ENCODE data around the gene BHMT.
"Not testable (repeated sequence)": the region's sequence is repeated elsewhere in the genome, so short reads cannot be mapped to it uniquely, and the experiment has no call there.

Gene BHMT

GRCh38 chr5:79112703-79113058, 1.1 kb downstream of the BHMT start:
- no peak for DNase-seq

- no peak for DNase-seq
Observed at GRCh38 chr5:79119486-79119885, 7.9 kb downstream of the BHMT start.

- DNase-seq, result no peak
Observed at GRCh38 chr5:79120221-79120620, 8.6 kb downstream of the BHMT start.

DNA sequence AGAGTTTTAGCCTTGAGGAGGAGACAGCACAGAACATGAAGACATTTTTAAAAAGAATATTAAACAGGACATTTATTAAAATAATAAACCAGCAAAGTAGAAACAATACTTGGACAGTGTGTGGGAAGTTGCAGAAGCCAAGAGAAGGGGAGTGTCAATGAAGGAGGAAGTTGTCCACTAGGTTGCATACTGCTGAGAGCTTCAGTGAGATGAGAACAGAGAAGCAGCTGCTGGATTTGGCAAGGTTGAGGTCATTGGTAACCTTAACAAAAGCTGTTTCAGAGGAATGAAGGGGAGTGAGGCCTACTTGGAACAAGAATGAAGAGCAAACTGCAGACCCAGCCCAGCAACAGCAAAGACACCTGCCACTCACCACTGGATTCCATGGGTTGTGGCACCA, 11.4 kb downstream of the BHMT start:
- DNase-seq, result no peak

DNA sequence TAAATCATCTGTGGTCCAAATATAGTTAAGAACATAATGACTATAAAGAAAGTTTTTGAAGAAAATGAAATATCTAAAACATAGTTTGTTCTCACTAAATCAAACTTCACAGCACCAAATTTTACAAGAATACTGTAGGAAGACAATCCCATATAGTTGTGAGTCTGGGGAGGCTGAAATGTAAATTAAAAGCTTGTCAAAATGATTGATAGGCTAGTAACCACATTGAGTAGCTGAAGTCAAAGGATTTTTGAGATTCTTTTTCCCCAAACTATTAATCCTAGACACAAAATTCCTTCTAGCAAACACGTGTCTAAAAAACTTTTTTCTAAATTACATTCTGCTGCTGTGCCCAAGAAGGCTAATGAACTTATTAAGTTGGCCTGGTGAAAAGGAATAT, 13.0 kb downstream of the BHMT start:
- no peak for DNase-seq

DNA sequence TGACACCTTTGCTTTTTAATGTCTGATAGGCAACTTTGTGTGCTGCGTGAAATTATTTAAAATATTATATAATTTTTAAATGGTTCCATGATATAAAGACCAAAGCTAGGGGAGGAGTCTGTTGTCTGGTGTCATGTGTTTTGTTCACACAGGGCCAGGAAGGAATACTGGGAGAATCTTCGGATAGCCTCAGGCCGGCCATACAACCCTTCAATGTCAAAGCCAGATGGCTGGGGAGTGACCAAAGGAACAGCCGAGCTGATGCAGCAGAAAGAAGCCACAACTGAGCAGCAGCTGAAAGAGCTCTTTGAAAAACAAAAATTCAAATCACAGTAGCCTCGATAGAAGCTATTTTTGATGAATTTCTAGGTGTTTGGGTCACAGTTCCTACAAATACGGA, 19.2 kb downstream of the BHMT start:
- no peak for DNase-seq

DNA sequence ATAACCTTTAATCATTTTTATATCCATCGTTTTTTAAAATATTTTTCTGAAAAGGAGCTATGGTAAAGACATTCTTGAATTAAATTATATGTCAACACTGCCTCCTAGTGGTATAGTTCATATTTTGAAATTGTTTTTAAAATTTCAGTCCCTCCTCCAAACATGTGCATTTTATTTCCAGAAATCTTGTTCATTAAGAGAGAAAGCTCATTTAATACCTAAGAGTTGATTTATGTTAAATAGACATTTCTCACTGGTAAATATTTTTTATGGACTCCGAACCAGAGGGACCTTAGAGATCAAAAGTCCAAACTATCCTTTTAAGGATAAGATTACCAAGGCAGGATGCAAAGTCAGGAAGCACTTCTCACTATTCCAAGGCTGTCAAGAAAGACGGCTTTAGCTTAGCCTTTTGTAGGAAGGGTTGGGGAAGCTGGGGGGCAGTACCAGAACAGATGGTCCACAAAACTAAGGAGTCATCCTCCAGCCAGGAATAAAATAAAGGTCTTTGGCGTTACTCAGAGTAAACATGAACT, 21.6 kb downstream of the BHMT start:
- peak; percentile 35 for DNase-seq

DNA sequence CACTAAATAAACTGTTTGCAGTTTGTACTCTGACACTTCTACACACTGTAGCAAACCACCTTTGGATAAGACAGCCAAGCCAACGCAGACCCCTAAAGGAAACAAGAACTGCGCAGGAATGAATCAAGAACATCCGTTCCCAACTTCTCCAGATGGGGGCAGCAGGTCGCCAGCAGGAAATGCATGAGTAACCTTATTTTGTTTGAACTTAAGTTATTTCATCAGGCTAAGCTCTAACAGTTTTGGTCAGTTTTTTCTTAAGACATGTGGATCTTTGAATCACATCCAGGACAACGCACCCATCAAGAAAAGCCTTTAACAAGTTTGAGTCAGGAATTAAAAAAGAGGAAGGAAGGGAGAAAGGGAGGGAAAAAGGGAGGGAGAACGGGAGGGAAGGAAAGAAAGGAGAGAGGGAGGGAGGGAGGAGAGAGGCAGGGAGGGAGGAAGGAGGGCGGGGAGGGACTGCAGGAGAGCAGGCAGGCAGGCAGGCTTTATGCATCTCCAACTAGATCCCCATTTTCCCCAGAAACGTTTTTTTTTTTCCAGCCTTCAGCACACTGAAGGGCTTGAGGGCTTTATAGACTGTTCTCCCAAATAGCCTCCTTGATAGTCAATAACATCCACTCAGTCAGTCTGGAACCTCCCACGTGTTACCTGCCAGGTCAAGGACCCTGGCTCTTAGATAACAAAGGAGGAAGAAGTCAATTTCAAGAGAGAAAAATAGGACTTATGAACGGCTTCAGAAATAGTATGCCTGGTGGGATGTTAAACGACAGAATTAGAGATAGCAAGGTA, 22.2 kb downstream of the BHMT start:
- DNase-seq, result peak; percentile 67

DNA sequence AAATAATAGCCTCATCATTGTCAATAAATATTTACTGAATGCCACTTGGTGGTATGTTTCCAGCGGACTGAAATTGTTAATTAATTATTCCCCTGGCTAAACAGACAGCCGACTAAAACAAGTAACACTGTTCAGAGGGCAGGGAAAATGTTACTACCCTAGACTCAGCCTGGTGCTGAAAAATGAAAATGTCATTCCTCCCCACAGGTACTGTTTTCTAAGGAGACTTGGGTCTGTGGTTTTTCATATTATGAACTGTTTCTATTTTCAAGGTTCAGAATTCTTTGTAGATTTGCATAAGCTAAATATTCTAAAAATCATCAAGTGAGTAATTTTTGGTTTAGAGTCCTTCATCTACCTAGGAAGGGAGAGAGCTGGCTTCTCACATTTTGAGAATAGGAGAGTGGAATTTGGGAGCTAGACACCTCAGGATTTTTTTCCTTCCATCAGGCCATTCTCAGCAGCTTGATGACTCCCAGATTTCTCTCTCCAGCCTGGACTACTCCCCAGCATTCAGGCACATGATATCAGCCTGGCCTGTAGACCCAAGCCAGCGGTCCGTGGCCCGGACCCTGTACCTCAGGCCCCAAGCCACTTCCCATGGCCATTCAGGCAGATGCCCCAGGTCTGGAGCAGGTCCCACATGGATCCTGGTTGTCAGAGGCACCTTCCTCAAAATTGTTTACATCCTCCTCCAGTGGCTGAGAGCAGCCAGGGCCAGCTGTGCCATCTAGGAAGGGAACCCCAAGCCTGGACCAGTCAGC, 24.4 kb downstream of the BHMT start:
- no peak for DNase-seq

DNA sequence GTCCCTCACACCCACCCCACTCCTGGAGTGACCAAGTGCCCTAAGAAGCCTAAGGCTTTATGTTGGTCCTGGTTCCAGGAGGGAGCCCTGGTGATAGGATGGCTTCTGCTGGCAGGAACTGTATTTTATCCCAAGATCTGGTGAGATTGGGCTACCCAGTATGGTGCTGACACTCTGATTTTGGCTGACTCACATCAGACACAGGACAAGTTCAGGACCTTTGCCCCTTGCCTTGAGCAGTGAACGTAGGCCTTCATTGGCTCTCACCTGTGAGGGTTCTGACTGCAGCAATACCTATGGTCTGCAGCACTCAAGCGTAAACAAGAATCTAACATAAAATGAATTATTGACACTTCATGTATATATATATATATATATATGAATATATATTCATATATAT, 25.0 kb downstream of the BHMT start:
- DNase-seq, result no peak

DNA sequence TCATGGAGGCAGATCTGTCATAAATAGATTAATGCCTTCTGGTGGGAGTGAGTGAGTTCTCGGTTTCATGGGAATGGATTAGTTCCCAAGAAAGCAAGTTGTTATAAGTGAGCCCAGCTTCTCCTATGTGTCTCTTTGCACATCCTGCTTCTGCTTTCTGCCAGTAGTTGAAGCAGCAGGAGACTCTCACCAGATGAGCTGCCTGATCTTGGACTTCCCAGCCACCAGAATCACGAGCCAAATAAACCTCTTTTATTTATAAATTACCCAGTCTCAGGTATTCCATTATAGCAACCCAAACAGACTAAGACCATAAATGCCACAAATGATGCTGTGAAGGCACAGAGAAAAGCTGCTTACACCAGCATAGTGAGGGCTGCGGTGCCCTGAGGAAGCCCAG, 28.9 kb downstream of the BHMT start:
- DNase-seq, result no peak

DNA sequence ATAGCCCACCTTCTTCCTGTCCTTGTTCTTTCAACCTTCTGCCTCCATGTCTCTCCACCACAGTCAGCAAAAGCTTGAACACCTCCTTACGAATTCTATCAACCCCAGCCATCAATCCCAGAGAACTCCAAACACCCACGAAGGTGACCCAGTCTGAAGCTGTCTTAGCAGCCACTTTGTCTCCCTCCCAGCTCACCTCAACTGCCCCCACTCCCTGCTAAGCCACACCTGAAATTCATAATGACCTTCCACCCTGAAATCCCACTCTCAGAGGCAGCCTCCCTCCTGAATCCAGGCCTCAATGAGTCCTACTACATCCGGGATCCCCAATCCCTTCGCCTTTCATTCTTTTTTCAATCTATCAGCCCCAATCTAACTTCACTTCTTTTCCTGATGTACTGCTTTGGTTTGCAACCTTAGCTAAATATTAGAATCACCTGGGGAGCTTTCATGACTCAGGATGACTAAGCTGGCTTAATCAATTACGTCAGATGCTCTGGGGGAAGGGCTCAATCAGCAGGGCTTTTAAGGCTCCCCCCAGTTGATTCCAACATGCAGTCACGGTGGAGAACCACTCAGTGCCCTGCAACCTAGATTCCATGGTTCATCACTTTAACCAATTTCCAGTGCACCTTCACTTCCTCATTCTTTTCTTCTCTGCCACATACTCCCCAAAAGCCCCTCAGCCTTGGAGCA, 32.2 kb downstream of the BHMT start:
- no peak for DNase-seq

- no peak for DNase-seq
Observed at GRCh38 chr5:79147076-79147475, 35.5 kb downstream of the BHMT start.

GRCh38 chr5:79149433-79149832, 37.8 kb downstream of the BHMT start:
- DNase-seq, result no peak

- DNase-seq, result no peak
Observed at GRCh38 chr5:79151942-79152671, 40.5 kb downstream of the BHMT start.

- DNase-seq, result no peak
Observed at GRCh38 chr5:79157305-79157704, 45.7 kb downstream of the BHMT start.

DNA sequence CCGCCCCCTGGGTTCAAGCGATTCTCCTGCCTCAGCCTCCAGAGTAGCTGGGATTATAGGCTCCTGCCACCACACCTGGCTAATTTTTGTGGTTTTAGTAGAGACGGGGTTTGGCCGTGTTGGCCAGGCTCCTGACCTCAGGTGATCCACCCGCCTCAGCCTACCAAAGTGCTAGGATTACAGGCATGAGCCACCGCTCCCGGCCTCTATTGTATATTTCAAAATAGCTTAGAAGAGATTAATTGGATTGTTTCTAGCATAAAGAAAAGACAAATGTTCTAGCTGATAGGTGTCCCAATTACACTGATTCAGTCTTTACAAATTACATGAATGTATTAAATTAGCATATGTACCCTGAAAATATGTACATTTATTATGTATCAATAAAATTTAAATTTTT, 50.0 kb downstream of the BHMT start:
- not testable (repeated sequence) for DNase-seq

- no peak for DNase-seq
Observed at GRCh38 chr5:79168031-79168430, 56.4 kb downstream of the BHMT start.

- no peak for DNase-seq
Observed at GRCh38 chr5:79170661-79171060, 59.1 kb downstream of the BHMT start.

- DNase-seq, result no peak
Observed at GRCh38 chr5:79171635-79172245, 60.1 kb downstream of the BHMT start.

DNA sequence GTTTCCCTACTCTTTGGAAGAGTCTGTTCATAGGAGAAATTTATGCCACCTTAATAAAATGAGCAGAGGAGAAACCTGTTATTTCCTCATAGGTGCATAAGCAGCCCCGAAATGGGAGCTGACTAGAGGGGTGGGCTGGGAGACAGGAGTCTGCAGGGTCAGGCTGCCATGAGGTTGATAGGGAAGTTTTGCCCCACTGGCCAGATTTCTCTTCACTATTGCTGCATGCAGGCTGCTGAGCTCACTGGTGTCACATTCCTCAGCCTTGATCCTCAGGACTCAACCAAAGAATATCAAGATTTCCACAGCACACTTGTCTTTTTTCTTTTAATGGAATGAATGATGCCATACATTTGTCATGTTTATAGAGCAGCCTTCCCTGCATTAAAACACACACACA, 60.7 kb downstream of the BHMT start:
- DNase-seq, result no peak

DNA sequence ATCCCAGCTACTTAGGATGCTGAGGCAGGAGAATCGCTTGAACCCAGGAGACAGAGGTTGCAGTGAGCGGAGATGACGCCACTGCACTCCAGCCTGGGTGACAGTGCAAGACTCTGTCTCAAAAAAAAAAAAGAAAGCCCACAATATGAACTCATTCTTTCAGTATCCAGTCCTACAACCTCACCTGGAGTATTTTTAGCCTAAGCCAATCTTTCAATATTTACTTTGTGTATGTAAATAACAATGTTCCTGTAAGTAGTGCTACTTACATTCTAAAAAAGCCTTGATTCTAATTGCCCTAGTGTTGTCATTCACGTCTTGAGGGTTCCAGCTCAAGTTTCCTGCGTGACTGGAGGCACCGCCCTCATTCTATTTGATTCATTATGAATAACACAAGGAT, 62.0 kb downstream of the BHMT start:
- DNase-seq, result no peak

GRCh38 chr5:79180449-79180848, 68.8 kb downstream of the BHMT start:
- DNase-seq, result not testable (repeated sequence)
